Fibroblast of lung (primary cell): ENCODE data around the gene NCAM2.

ENCODE experiments used
- EZH2 ChIP-seq: IDR thresholded peaks from 2 replicates; pipeline ENCODE4 v1.5.1; 2012; ENCODE audit warnings: low read length, control low read depth, mild to moderate bottlenecking; ENCODE audit errors: missing control alignments
- TF ChIP-seq, protein P1 (sequence below), 2 donors: IDR thresholded peaks in 1 of 2; conservative IDR thresholded peaks in 1 of 2; 1 replicate in 1 of 2; 2 replicates in 1 of 2; pipeline ENCODE4 v1.5.1; 2011 to 2012; ENCODE audit warnings: low read length in 2 of 2, control low read depth in 1 of 2, inconsistent platforms in 1 of 2, low read depth in 1 of 2, mild to moderate bottlenecking in 1 of 2

DNA sequence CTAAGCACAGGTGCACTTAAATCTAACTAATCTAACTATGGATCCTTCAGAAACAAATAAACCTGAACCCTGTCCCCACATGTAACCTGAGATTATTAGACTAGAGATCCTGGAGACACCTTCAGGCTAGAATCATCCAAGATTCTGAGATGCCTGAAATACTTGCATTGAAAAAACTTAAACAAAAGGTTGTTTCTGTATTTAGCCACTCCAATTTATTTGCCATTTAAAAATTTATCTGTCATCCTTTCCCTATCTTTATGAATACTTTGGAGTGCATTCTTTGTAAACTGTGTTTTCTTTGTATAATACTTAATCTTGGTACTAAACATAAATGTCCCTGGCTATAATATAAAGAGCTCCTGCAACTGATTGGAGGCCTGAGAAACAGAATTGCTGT lies 270.7 kb downstream of the NCAM2 start:
- TF ChIP-seq EZH2: no peak
- TF ChIP-seq, protein P1, sequence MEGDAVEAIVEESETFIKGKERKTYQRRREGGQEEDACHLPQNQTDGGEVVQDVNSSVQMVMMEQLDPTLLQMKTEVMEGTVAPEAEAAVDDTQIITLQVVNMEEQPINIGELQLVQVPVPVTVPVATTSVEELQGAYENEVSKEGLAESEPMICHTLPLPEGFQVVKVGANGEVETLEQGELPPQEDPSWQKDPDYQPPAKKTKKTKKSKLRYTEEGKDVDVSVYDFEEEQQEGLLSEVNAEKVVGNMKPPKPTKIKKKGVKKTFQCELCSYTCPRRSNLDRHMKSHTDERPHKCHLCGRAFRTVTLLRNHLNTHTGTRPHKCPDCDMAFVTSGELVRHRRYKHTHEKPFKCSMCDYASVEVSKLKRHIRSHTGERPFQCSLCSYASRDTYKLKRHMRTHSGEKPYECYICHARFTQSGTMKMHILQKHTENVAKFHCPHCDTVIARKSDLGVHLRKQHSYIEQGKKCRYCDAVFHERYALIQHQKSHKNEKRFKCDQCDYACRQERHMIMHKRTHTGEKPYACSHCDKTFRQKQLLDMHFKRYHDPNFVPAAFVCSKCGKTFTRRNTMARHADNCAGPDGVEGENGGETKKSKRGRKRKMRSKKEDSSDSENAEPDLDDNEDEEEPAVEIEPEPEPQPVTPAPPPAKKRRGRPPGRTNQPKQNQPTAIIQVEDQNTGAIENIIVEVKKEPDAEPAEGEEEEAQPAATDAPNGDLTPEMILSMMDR (conservative IDR thresholded peaks at IDR 0.05 in 1 of 2, IDR thresholded peaks at IDR 0.05 in 1 of 2; ENCODE audit: low read depth in 1 of 2, low read length in 2 of 2): no peak
